IMR-90 (cell line): Measurements from ENCODE around the gene BUB1B. TPM values are rescaled to one million over a fixed set of nuclear protein-coding genes. Genes with fewer than 3 reads are reported as not detected.

Experiments
- ATAC-seq: fragments of 200-7000 bp; cut with Tn5 transposase; 2 replicates; pipeline ENCODE4 v1.9.1; 2020; ENCODE audit warnings: low read depth, mild to moderate bottlenecking, moderate library complexity
- BruUV-seq: library from RNA; stranded (reverse); fragments of 400-500 nt; replicated peaks from 2 replicates; lab custom pipeline; 2021; lab: Mats Ljungman, UMichigan
- CTCF ChIA-PET: fragments of 300-600 bp; formaldehyde crosslinking; extraction: SDS; loops from one replicate; lab custom pipeline; 2021; ENCODE audit warnings: antibody characterized with exemption; lab: Yijun Ruan, JAX
- POLR2A ChIA-PET: fragments of 300-600 bp; sonication (Branson Sonifier 250); formaldehyde crosslinking; loops from one replicate; lab custom pipeline; 2022; ENCODE audit warnings: antibody characterized with exemption; ENCODE audit not compliant: unreplicated experiment; lab: Charles Lee
- DNase-seq: peaks from one replicate; pipeline ENCODE4 v3.0.0; 2013
- H2AFZ ChIP-seq: replicated peaks from 2 replicates; pipeline ENCODE3; 2013; ENCODE audit warnings: low read length, mild to moderate bottlenecking; ENCODE audit not compliant: poor library complexity
- H2AK5ac ChIP-seq: 2 replicates; pipeline ENCODE4 v1.6.1; 2013; ENCODE audit warnings: low read depth, low read length, inconsistent platforms
- H2AK9ac ChIP-seq: replicated peaks from 2 replicates; pipeline ENCODE3; 2013; ENCODE audit warnings: mild to moderate bottlenecking, low read depth, low read length, moderate library complexity; ENCODE audit not compliant: poor library complexity
- H2BK120ac ChIP-seq: 2 replicates; pipeline ENCODE4 v1.6.1; 2013; ENCODE audit warnings: low read depth, low read length, inconsistent platforms
- H2BK15ac ChIP-seq: 3 replicates; pipeline ENCODE4 v1.6.1; 2013; ENCODE audit warnings: low read depth, low read length, inconsistent platforms
- H2BK20ac ChIP-seq: 2 replicates; pipeline ENCODE4 v1.6.1; 2013; ENCODE audit warnings: low read depth, mild to moderate bottlenecking, inconsistent platforms, low read length, moderate library complexity
- H2BK5ac ChIP-seq: 2 replicates; pipeline ENCODE4 v1.6.1; 2013; ENCODE audit warnings: mild to moderate bottlenecking, low read depth, low read length, inconsistent platforms; ENCODE audit not compliant: poor library complexity, severe bottlenecking
- H3K14ac ChIP-seq: replicated peaks from 2 replicates; pipeline ENCODE4 v1.6.1; 2013; ENCODE audit warnings: low read depth, low read length, inconsistent platforms
- H3K18ac ChIP-seq: 2 replicates; pipeline ENCODE4 v1.6.1; 2013; ENCODE audit warnings: low read depth, low read length, control low read depth
- H3K23ac ChIP-seq: 2 replicates; pipeline ENCODE4 v1.6.1; 2013; ENCODE audit warnings: low read depth, low read length, inconsistent platforms
- H3K27ac ChIP-seq: 2 replicates; pipeline ENCODE4 v1.5.1; 2013; ENCODE audit warnings: mild to moderate bottlenecking, control low read depth, low read length; ENCODE audit not compliant: insufficient read depth
- H3K27me3 ChIP-seq: 2 replicates; pipeline ENCODE4 v1.6.1; 2013; ENCODE audit warnings: low read length; ENCODE audit not compliant: control insufficient read depth, insufficient read depth
- H3K36me3 ChIP-seq: 2 replicates; pipeline ENCODE4 v1.6.1; 2013; ENCODE audit warnings: low read length, mixed read lengths; ENCODE audit not compliant: control insufficient read depth, insufficient read depth
- H3K4ac ChIP-seq: 2 replicates; pipeline ENCODE4 v1.6.1; 2013; ENCODE audit warnings: low read depth, low read length, inconsistent platforms
- H3K4me1 ChIP-seq: 2 replicates; pipeline ENCODE4 v1.6.1; 2013; ENCODE audit warnings: low read length, mixed read lengths; ENCODE audit not compliant: control insufficient read depth, insufficient read depth
- H3K4me2 ChIP-seq: 2 replicates; pipeline ENCODE4 v1.6.1; 2013; ENCODE audit warnings: low read depth, mild to moderate bottlenecking, control low read depth, low read length, moderate library complexity
- H3K4me3 ChIP-seq: 2 replicates; pipeline ENCODE4 v1.5.1; 2013; ENCODE audit warnings: low read depth, mild to moderate bottlenecking, control low read depth, low read length, moderate library complexity; ENCODE audit not compliant: insufficient read depth
- H3K56ac ChIP-seq: 2 replicates; pipeline ENCODE4 v1.6.1; 2013; ENCODE audit warnings: low read length, inconsistent platforms; ENCODE audit not compliant: insufficient read depth; ENCODE audit errors: extremely low read depth
- H3K79me1 ChIP-seq, 2 experiments: 2 replicates each; pipeline ENCODE4 v1.6.1; 2013; ENCODE audit warnings: low read length in 2 of 2, inconsistent platforms in 1 of 2, low read depth in 1 of 2
- H3K9ac ChIP-seq: 2 replicates; pipeline ENCODE4 v1.6.1; 2013; ENCODE audit warnings: low read depth, low read length, control low read depth
- H3K9me1 ChIP-seq: 2 replicates; pipeline ENCODE4 v1.6.1; 2013; ENCODE audit warnings: low read length, inconsistent platforms; ENCODE audit not compliant: insufficient read depth
- H3K9me3 ChIP-seq: 2 replicates; pipeline ENCODE4 v1.6.1; 2013; ENCODE audit warnings: low read length; ENCODE audit not compliant: control insufficient read depth, insufficient read depth
- H4K20me1 ChIP-seq: 2 replicates; pipeline ENCODE4 v1.6.1; 2013; ENCODE audit warnings: low read length, inconsistent platforms; ENCODE audit not compliant: insufficient read depth
- H4K5ac ChIP-seq: 2 replicates; pipeline ENCODE4 v1.6.1; 2013; ENCODE audit warnings: mild to moderate bottlenecking, low read depth, low read length, control low read depth
- H4K8ac ChIP-seq, 2 experiments: 2 replicates each; pipeline ENCODE4 v1.6.1; 2013; ENCODE audit warnings: low read depth in 2 of 2, low read length in 2 of 2, control low read depth in 1 of 2, inconsistent platforms in 1 of 2
- H4K91ac ChIP-seq: 2 replicates; pipeline ENCODE4 v1.6.1; 2013; ENCODE audit warnings: low read depth, low read length, inconsistent platforms; ENCODE audit not compliant: insufficient read depth
- BHLHE40 ChIP-seq: fragments of 150-350 bp; IDR thresholded peaks from 2 replicates; pipeline ENCODE4 v1.6.1; 2016; ENCODE audit warnings: mild to moderate bottlenecking, low read depth, low read length
- CEBPB ChIP-seq: IDR thresholded peaks from 2 replicates; pipeline ENCODE4 v1.6.1; 2012; ENCODE audit warnings: low read depth, low read length, improper control_type of control experiment
- CHD1 ChIP-seq: IDR thresholded peaks from 2 replicates; pipeline ENCODE4 v1.6.1; 2012; ENCODE audit warnings: low read depth, low read length, improper control_type of control experiment
- ELK1 ChIP-seq: fragments of 150-350 bp; IDR thresholded peaks from 2 replicates; pipeline ENCODE4 v1.6.1; 2016; ENCODE audit warnings: low read depth, mild to moderate bottlenecking, low read length, moderate library complexity, borderline replicate concordance
- FOS ChIP-seq: fragments of 150-350 bp; IDR thresholded peaks from 2 replicates; pipeline ENCODE4 v1.6.1; 2016; ENCODE audit warnings: low read depth, low read length
- MAFK ChIP-seq: IDR thresholded peaks from 2 replicates; pipeline ENCODE4 v1.6.1; 2012; ENCODE audit warnings: low read depth, low read length, improper control_type of control experiment
- MAZ ChIP-seq: IDR thresholded peaks from 2 replicates; pipeline ENCODE4 v1.6.1; 2012; ENCODE audit warnings: low read depth, mild to moderate bottlenecking, low read length, improper control_type of control experiment, moderate library complexity, borderline replicate concordance
- MXI1 ChIP-seq: IDR thresholded peaks from 2 replicates; pipeline ENCODE4 v1.6.1; 2012; ENCODE audit warnings: low read depth, mild to moderate bottlenecking, low read length, moderate library complexity, borderline replicate concordance
- NFE2L2 ChIP-seq: fragments of 150-350 bp; IDR thresholded peaks from 2 replicates; pipeline ENCODE4 v1.6.1; 2016; ENCODE audit warnings: low read depth, mild to moderate bottlenecking, low read length
- POLR2A ChIP-seq: IDR thresholded peaks from 2 replicates; pipeline ENCODE4 v1.6.1; 2012; ENCODE audit warnings: mild to moderate bottlenecking, low read depth, low read length
- RAD21 ChIP-seq: IDR thresholded peaks from 2 replicates; pipeline ENCODE4 v1.6.1; 2012; ENCODE audit warnings: low read length, improper control_type of control experiment
- RCOR1 ChIP-seq: IDR thresholded peaks from 2 replicates; pipeline ENCODE4 v1.6.1; 2012; ENCODE audit warnings: mild to moderate bottlenecking, low read length, improper control_type of control experiment; ENCODE audit not compliant: insufficient replicate concordance
- RFX5 ChIP-seq: IDR thresholded peaks from 2 replicates; pipeline ENCODE4 v1.8.0; 2012; ENCODE audit warnings: low read depth, mild to moderate bottlenecking, low read length, moderate library complexity
- SMC3 ChIP-seq: fragments of 150-350 bp; IDR thresholded peaks from 2 replicates; pipeline ENCODE4 v1.6.1; 2016; ENCODE audit warnings: low read depth, mild to moderate bottlenecking, antibody characterized with exemption, low read length, moderate library complexity
- WGBS, 2 experiments: methylation state at CpG; one replicate each; pipeline versions ENCODE4 v1.1.5 to v1.1.7; 2013; ENCODE audit warnings: missing lambda C conversion rate in 2 of 2; ENCODE audit not compliant: insufficient read length in 1 of 2; ENCODE audit errors: extremely low coverage in 2 of 2; 5-methylcytosine and 5-hydroxymethylcytosine counted together
- dilution Hi-C: fragments of 300-500 bp; cut with HindIII; formaldehyde crosslinking; loops from one replicate; pipeline ENCODE4 v1.14.3; 2018; ENCODE audit warnings: low sequenced_read_pairs; ENCODE audit not compliant: unreplicated experiment
- in situ Hi-C: fragments of 300-500 bp; cut with MboI; formaldehyde crosslinking; loops from 3 replicates; pipeline ENCODE4 v1.14.3; 2019; ENCODE audit warnings: low sequenced_read_pairs, inconsistent platforms, mixed read lengths
- intact Hi-C: fragments of 100-400 bp; cut with micrococcal nuclease; formaldehyde crosslinking; loops from 2 replicates; pipeline ENCODE4 v1.10.0; 2022
- polyA plus RNA-seq, 3 experiments: library from polyadenylated mRNA; depleted of rRNA; stranded (reverse); fragments of >200 nt; gene quantifications; 2 replicates each; pipeline ENCODE4 v1.2.3, GENCODE V29; 2012; ENCODE audit warnings: low replicate concordance in 1 of 3
- total RNA-seq: library from RNA; depleted of rRNA; stranded (reverse); fragments of >200 nt; gene quantifications from 2 replicates; pipeline ENCODE4 v1.2.3, GENCODE V29; 2012
- TF ChIP-seq, protein P1 (sequence below): conservative IDR thresholded peaks from 2 replicates; pipeline ENCODE4 v1.5.1; 2012; ENCODE audit warnings: mild to moderate bottlenecking, low read depth, low read length, improper control_type of control experiment
- TF ChIP-seq, protein P2 (sequence below): fragments of 150-350 bp; IDR thresholded peaks from 2 replicates; pipeline ENCODE4 v1.6.1; 2017; ENCODE audit warnings: mild to moderate bottlenecking, antibody characterized with exemption, low read length, low read depth

The BUB1B gene
- total and polyA plus RNA-seq, 2 of the 4 experiments (the other 2 are of a cell fraction), result 15.6 to 24.7 TPM

DNA sequence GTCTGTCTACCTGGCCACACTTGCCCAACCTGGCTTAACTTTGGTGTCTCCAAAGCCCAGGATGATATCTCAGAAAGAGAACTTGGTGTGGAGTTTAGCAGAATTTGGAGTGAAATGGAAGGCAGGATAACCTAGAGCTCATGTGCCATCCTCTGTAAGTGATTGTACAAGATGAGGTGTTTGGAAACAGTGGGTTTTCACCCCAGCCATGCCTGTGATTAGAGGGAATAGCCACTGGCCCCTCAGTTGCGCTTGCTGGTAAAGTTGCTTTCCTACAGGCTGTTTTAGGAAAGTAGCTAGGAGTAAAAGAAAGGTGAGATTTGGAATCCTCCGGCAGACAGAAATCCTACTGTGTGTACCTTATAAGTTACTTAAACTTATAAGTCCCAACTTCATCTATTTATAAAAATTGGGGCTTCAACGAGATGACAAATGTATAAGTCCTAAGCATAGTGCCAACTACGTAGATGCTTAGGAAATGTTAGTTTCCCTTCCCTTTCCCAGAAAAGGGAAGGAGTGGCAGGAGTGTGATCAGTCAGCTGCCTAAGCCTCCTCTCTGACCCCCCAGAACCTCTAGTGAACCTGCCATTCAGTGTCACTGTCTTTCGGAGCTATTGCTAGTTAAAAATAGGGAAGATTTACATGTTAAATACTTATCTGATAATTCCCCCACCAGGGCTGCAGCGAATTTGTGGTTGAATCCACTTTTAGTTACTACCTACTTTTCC lies 38.8 kb upstream of the BUB1B start:
- H2BK120ac ChIP-seq, result no peak overlapping the region
- no peak overlapping the region for H2AFZ ChIP-seq
- no peaks in the 10 kb centered on the region for H3K79me1 ChIP-seq
- no peak overlapping the region for H3K4ac ChIP-seq
- dilution Hi-C loops (no loop called here), in situ Hi-C loops (no loop called here), intact Hi-C loops (no loop called here)
- no peak overlapping the region for H3K4me2 ChIP-seq
- no peak overlapping the region for H4K5ac ChIP-seq
- no peaks in the 10 kb centered on the region for H3K9me1 ChIP-seq
- no peak overlapping the region for H2BK20ac ChIP-seq
- no peaks in the 10 kb centered on the region; the same call in 1 of the 2 replicates for H3K4me1 ChIP-seq
- TF ChIP-seq MAZ (no peak), BHLHE40 (no peak), RFX5 (no peak), CEBPB (no peak), MXI1 (no peak), CHD1 (no peak), FOS (no peak), RCOR1 (no peak), SMC3 (no peak), POLR2A (no peak), MAFK (no peak), ELK1 (no peak), NFE2L2 (no peak), RAD21 (no peak)
- TF ChIP-seq, protein P1, sequence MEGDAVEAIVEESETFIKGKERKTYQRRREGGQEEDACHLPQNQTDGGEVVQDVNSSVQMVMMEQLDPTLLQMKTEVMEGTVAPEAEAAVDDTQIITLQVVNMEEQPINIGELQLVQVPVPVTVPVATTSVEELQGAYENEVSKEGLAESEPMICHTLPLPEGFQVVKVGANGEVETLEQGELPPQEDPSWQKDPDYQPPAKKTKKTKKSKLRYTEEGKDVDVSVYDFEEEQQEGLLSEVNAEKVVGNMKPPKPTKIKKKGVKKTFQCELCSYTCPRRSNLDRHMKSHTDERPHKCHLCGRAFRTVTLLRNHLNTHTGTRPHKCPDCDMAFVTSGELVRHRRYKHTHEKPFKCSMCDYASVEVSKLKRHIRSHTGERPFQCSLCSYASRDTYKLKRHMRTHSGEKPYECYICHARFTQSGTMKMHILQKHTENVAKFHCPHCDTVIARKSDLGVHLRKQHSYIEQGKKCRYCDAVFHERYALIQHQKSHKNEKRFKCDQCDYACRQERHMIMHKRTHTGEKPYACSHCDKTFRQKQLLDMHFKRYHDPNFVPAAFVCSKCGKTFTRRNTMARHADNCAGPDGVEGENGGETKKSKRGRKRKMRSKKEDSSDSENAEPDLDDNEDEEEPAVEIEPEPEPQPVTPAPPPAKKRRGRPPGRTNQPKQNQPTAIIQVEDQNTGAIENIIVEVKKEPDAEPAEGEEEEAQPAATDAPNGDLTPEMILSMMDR, result no peak
- TF ChIP-seq, protein P2, sequence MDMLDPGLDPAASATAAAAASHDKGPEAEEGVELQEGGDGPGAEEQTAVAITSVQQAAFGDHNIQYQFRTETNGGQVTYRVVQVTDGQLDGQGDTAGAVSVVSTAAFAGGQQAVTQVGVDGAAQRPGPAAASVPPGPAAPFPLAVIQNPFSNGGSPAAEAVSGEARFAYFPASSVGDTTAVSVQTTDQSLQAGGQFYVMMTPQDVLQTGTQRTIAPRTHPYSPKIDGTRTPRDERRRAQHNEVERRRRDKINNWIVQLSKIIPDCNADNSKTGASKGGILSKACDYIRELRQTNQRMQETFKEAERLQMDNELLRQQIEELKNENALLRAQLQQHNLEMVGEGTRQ, result no peak
- H4K8ac ChIP-seq, result no peak overlapping the region
- H3K9me3 ChIP-seq, result no peaks in the 10 kb centered on the region
- H3K36me3 ChIP-seq, result no peaks in the 10 kb centered on the region
- no peak for DNase-seq
- H3K9ac ChIP-seq, result no peak overlapping the region
- no peak overlapping the region for H2BK5ac ChIP-seq
- no peak overlapping the region for H3K27ac ChIP-seq
- BruUV-seq, result no TSS peak
- POLR2A ChIA-PET, result no interaction called here
- no peak for ATAC-seq
- H2AK5ac ChIP-seq, result no peak overlapping the region
- no peak overlapping the region for H3K18ac ChIP-seq
- H2AK9ac ChIP-seq, result no peak overlapping the region
- H4K20me1 ChIP-seq, result no peaks in the 10 kb centered on the region
- no peak overlapping the region for H3K14ac ChIP-seq
- H3K4me3 ChIP-seq, result no peak overlapping the region
- CTCF ChIA-PET, result interaction anchor here (0.9 kb wide), 1 partner anchor 12 kb away, joined by 3 read pairs; no protein-coding TSS in a partner anchor
- WGBS, 2 experiments, result no CpG with 5 or more reads among the region's 6 CpGs
- no peak overlapping the region for H4K91ac ChIP-seq
- no peak overlapping the region for H3K23ac ChIP-seq
- H3K27me3 ChIP-seq, result peaks cover 12% of the 10 kb centered on the region
- H3K56ac ChIP-seq, result no peak overlapping the region
- no peak overlapping the region for H2BK15ac ChIP-seq
